ENCODE results near the gene RXFP4. TPM values are rescaled to one million over a fixed set of nuclear protein-coding genes. Genes with fewer than 3 reads are reported as not detected.

Gene RXFP4
- total and polyA plus RNA-seq, 2 donors (not counting 1 experiment from before 2014, with no cell fraction given) = 0.12 TPM; not detected in 1

GRCh38 chr1:155910621-155911121 lies 30.8 kb upstream of the RXFP4 start:
- intact Hi-C loops (cut with micrococcal nuclease) = loop anchor here (1.0 to 2.0 kb wide), 6 partner anchors 24 to 648 kb away; partner anchors contain the start of genes DAP3, GON4L, KHDC4 and SCAMP3
- peak overlapping the region; percentile 59 to 79 for H3K27ac ChIP-seq (ENCODE audit: low read length in 2 of 2)
- peak overlapping the region; percentile 72 for H2AFZ ChIP-seq (ENCODE audit: insufficient read depth, low read depth, low read length, poor library complexity, severe bottlenecking)
- H3K9me3 ChIP-seq (ENCODE audit: control extremely low read depth in 1 of 3, control insufficient read depth in 2 of 3, insufficient read depth in 1 of 3, low read length in 2 of 3) = no peaks in the 10 kb centered on the region
- peaks cover 23% of the 10 kb centered on the region for H3K4me1 Mint-ChIP-seq
- H3K27me3 ChIP-seq (replicated peaks in 1 of 4; ENCODE audit: control extremely low read depth in 1 of 4, control insufficient read depth in 3 of 4, insufficient read depth in 4 of 4, low read length in 3 of 4) = no peaks in the 10 kb centered on the region
- peak overlapping the region; percentile 64 to 90 (median 71) for H3K4me3 ChIP-seq (ENCODE audit: control extremely low read depth in 1 of 5, extremely low read depth in 1 of 5, insufficient read depth in 1 of 5, low read depth in 2 of 5, low read length in 4 of 5)
- CTCF ChIA-PET = interaction anchor here (0.9 to 1.0 kb wide), 2 partner anchors 73 to 79 kb away, joined by 3 read pairs; no protein-coding TSS in a partner anchor
- 13% methylated on average over 7 of the region's 11 CpGs for WGBS (ENCODE audit: insufficient coverage)
- DNase-seq = peak; percentile 58
- peak overlapping the region; percentile 80 for H3K4me2 ChIP-seq (replicated peaks; ENCODE audit: low read depth, low read length, poor library complexity, severe bottlenecking)
- no peaks in the 10 kb centered on the region for H3K9me3 Mint-ChIP-seq (ENCODE audit: insufficient read depth)
- H3K9ac ChIP-seq (ENCODE audit: low read length) = peak overlapping the region; percentile 82
- POLR2A ChIA-PET = no interaction called here
- H3K4me3 Mint-ChIP-seq = peak overlapping the region; percentile 96
- H4K20me1 ChIP-seq (ENCODE audit: control insufficient read depth, insufficient read depth, low read length, poor library complexity, severe bottlenecking) = no peaks in the 10 kb centered on the region
- peaks cover 28% of the 10 kb centered on the region for H3K79me2 ChIP-seq (ENCODE audit: control insufficient read depth, insufficient read depth, low read length)
- ATAC-seq (ENCODE audit: low read depth) = peak; percentile 22
- TF ChIP-seq CTCF (IDR thresholded peaks at IDR 0.05) (no peak), EZH2 (IDR thresholded peaks at IDR 0.05; ENCODE audit: borderline replicate concordance, insufficient read depth, low read depth, low read length, poor library complexity, severe bottlenecking) (no peak)
- no peaks in the 10 kb centered on the region for H3K27me3 Mint-ChIP-seq
- H3K4me1 ChIP-seq (ENCODE audit: control insufficient read depth in 2 of 2, insufficient read depth in 2 of 2, low read length in 2 of 2) = peaks cover 14 to 16% of the 10 kb centered on the region in 2 donors
- peak overlapping the region; percentile 97 for H3K27ac Mint-ChIP-seq
- H3K36me3 ChIP-seq (replicated peaks in 1 of 2; ENCODE audit: control extremely low read depth in 1 of 2, control insufficient read depth in 1 of 2, extremely low read depth in 1 of 2, insufficient read depth in 2 of 2, low read length in 1 of 2) = peaks cover 13 to 51% of the 10 kb centered on the region in 2 experiments

Data from B cell (primary cell).